Tibial nerve (tissue), 4 donors: Measurements from ENCODE around the gene GRIN2A.

Experiments
- EP300 ChIP-seq, 2 donors: sonication (generic); formaldehyde crosslinking; IDR thresholded peaks; one replicate each; pipeline ENCODE4 v1.6.1; 2017; ENCODE audit warnings: antibody characterized with exemption in 2 of 2, mild to moderate bottlenecking in 1 of 2
- TF ChIP-seq, protein P1 (sequence below), 5 experiments: fragments of 200-600 bp in 3 of 5; fragments of 450-650 bp in 2 of 5; sonication (generic) in 3 of 5; IDR thresholded peaks; one replicate each; pipeline ENCODE4 v1.5.1; 2016 to 2019; ENCODE audit warnings: antibody characterized with exemption in 5 of 5, mild to moderate bottlenecking in 3 of 5, moderate library complexity in 2 of 5

GRCh38 chr16:9955677-9956076, 226.6 kb downstream of the GRIN2A start:
- TF ChIP-seq EP300 (IDR thresholded peaks at IDR 0.05), result no peak
- TF ChIP-seq, protein P1, sequence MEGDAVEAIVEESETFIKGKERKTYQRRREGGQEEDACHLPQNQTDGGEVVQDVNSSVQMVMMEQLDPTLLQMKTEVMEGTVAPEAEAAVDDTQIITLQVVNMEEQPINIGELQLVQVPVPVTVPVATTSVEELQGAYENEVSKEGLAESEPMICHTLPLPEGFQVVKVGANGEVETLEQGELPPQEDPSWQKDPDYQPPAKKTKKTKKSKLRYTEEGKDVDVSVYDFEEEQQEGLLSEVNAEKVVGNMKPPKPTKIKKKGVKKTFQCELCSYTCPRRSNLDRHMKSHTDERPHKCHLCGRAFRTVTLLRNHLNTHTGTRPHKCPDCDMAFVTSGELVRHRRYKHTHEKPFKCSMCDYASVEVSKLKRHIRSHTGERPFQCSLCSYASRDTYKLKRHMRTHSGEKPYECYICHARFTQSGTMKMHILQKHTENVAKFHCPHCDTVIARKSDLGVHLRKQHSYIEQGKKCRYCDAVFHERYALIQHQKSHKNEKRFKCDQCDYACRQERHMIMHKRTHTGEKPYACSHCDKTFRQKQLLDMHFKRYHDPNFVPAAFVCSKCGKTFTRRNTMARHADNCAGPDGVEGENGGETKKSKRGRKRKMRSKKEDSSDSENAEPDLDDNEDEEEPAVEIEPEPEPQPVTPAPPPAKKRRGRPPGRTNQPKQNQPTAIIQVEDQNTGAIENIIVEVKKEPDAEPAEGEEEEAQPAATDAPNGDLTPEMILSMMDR (IDR thresholded peaks at IDR 0.05), result no peak
